Activated CD4-positive, alpha-beta T cell treated with anti-CD3 and anti-CD28 coated beads, Interleukin-2, Interleukin-6, amounts not matched to agents 100 ng/mL and 50 ng/mL, durations not matched to agents 16 hours and 8 hours (primary cell): ENCODE data around the gene CCDC190.
"Not testable (repeated sequence)": the region's sequence is repeated elsewhere in the genome, so short reads cannot be mapped to it uniquely, and the experiment has no call there.

Experiments
- DNase-seq: peaks from one replicate; pipeline ENCODE4 v3.0.0-alpha.2; 2020

The CCDC190 gene

DNA sequence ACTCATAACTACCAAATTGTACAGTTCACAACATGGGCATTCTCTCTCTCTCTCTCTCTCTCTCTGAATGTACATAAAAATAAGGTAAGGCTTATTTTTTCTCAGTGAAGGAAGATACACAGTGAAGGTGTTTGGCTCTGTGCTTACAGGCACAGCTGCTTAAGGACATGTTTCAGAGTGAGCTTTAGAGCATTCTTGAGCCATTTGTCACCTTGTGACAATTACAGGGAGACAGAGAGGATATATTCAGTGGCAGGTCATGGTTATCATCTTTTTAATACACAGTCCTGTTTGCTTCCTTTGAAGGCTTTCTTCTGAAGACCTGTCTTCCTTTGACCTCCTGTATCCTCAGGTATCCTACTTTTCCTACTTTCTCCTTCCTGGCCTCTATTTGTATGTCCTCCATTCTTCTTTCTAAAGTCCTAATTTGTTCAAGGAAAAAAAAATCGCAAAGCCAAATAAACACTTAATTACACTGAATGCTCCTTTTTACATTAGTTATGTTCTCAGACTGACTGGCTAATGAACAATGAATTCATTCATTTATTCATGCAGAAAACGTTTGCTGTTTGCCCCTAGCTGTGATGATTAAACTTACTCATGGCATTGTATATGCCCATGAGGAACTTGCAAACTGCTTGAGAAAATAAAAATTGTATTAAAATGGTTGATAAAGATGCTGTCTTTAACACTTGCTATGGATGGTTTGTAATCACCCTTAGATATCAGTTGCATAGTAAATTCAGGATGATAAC lies 37.0 kb downstream of the CCDC190 start:
- DNase-seq, result no peak

DNA sequence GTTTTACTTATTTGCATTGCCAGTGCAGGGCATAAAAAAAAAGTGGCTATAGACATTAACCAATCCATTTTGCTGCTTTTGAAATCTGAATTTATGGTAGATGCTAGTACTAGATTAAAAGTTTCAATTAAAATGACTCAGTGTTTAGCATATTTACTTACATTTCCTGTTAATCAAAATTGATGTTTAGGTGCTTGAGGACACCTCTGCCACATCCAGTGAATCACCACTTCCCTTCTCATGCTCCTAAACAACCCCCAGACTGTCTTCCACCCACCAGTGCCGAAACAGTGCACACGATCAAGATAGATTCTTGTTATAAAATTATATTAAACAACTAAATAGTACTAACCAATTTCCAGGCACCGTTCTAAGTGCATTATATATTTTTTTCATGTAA lies 37.7 kb downstream of the CCDC190 start:
- DNase-seq, result peak; percentile 37

- peak; percentile 6 for DNase-seq
Observed at GRCh38 chr1:162822391-162823200, 38.4 kb downstream of the CCDC190 start.

DNA sequence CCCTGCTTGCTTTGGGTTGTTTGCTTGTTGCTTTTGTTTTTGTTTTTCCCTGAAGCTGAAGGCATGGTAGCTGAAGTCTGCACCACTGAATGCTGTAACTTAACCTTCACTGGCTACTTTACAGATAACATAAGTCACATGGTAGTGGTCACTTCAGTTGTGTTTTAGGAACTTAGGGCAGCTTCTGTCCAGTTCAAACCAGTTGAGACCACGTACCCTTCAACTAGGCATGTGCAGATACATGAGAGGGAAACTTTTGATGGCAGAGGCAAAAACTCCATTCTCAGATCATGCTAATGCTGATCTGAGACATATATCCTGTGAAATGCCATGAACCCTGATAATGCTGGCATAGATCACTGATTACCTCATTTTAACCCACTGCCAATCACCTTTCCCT lies 42.3 kb downstream of the CCDC190 start:
- not testable (repeated sequence) for DNase-seq

DNA sequence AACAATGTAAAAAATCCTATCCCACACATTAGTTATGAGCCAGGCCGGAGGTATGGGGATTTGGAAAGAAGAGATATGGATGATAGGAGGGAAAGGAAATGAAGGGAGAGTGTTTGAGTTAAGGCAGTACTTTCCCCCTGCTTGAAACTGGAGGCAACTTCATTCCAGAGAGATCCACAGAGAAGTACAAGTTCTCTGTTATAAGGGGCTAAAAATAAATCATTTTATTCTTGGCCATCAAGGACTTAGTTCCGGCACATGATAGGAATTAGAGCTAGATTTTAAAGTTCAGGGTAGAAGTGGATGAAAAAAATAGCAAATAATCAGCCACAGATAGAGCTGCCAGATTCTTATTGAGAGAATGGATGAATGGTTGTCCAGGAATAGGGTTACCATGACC lies 42.8 kb downstream of the CCDC190 start:
- not testable (repeated sequence) for DNase-seq

DNA sequence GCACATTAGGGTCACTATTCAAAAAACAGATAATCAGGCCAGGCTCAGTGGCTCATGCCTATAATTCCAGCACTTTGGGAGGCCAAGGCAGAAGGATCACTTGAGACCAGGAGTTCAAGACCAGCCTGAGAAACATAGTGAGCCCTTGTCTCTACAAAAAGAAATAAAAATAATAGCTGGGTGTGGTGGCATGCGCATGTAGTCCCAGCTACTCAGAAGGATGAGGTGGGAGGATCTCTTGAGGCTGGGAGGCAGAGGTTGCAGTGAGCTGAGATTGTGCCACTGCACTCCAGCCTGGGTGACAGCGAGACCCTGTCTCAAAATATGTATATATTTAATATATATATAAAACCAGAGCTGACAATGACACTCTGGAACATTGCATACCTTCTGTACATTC lies 48.6 kb downstream of the CCDC190 start:
- DNase-seq, result not testable (repeated sequence)

GRCh38 chr1:162807503-162807902 lies 53.5 kb downstream of the CCDC190 start:
- not testable (repeated sequence) for DNase-seq
